ENCODE results near the gene CGB5. TPM values are rescaled to one million over a fixed set of nuclear protein-coding genes. Genes with fewer than 3 reads are reported as not detected.
"Not testable (repeated sequence)": the region's sequence is repeated elsewhere in the genome, so short reads cannot be mapped to it uniquely, and the experiment has no call there.

Gene CGB5
- total and polyA plus RNA-seq, 7 experiments from 2014 or later = not detected

GRCh38 chr19:49025599-49025998 lies 18.0 kb upstream of the CGB5 start:
- H3K9me3 Mint-ChIP-seq; CTCF ChIA-PET; H3K27me3 ChIP-seq (ENCODE audit: control insufficient read depth in 2 of 2, insufficient read depth in 2 of 2, low read length in 2 of 2); ATAC-seq; H3K9me3 ChIP-seq (ENCODE audit: control insufficient read depth in 2 of 3, low read length in 3 of 3); H3K4me3 ChIP-seq (ENCODE audit: low read length); intact Hi-C loops (cut with micrococcal nuclease); H3K36me3 ChIP-seq (ENCODE audit: control insufficient read depth in 2 of 3, insufficient read depth in 3 of 3, low read length in 3 of 3); H3K27ac ChIP-seq (ENCODE audit: low read depth, low read length); H3K27me3 Mint-ChIP-seq; H3K4me1 ChIP-seq (ENCODE audit: control insufficient read depth in 2 of 2, insufficient read depth in 2 of 2, low read length in 2 of 2); H3K27ac Mint-ChIP-seq; POLR2A ChIA-PET; H3K4me1 Mint-ChIP-seq; DNase-seq; H3K36me3 Mint-ChIP-seq; H3K4me3 Mint-ChIP-seq: not testable (repeated sequence)

GRCh38 chr19:49028686-49029085 lies 15.0 kb upstream of the CGB5 start:
- ATAC-seq; H3K27ac Mint-ChIP-seq; H3K4me3 ChIP-seq (ENCODE audit: low read length); H3K27ac ChIP-seq (ENCODE audit: low read depth, low read length); H3K36me3 ChIP-seq (ENCODE audit: control insufficient read depth in 2 of 3, insufficient read depth in 3 of 3, low read length in 3 of 3); H3K4me3 Mint-ChIP-seq; H3K9me3 ChIP-seq (ENCODE audit: control insufficient read depth in 2 of 3, low read length in 3 of 3); H3K36me3 Mint-ChIP-seq; H3K4me1 Mint-ChIP-seq; H3K9me3 Mint-ChIP-seq; H3K4me1 ChIP-seq (ENCODE audit: control insufficient read depth in 2 of 2, insufficient read depth in 2 of 2, low read length in 2 of 2); H3K27me3 ChIP-seq (ENCODE audit: control insufficient read depth in 2 of 2, insufficient read depth in 2 of 2, low read length in 2 of 2); DNase-seq; intact Hi-C loops (cut with micrococcal nuclease); POLR2A ChIA-PET; H3K27me3 Mint-ChIP-seq: not testable (repeated sequence)
- CTCF ChIA-PET = interaction anchor here (0.6 kb wide), 1 partner anchor 16 kb away, joined by 4 read pairs; no protein-coding TSS in a partner anchor

- ATAC-seq; H3K36me3 ChIP-seq (ENCODE audit: control insufficient read depth in 2 of 3, insufficient read depth in 3 of 3, low read length in 3 of 3); H3K9me3 ChIP-seq (ENCODE audit: control insufficient read depth in 2 of 3, low read length in 3 of 3); H3K27me3 ChIP-seq (ENCODE audit: control insufficient read depth in 2 of 2, insufficient read depth in 2 of 2, low read length in 2 of 2); H3K9me3 Mint-ChIP-seq; H3K4me1 Mint-ChIP-seq; H3K4me1 ChIP-seq (ENCODE audit: control insufficient read depth in 2 of 2, insufficient read depth in 2 of 2, low read length in 2 of 2); H3K27me3 Mint-ChIP-seq; H3K4me3 ChIP-seq (ENCODE audit: low read length); intact Hi-C loops (cut with micrococcal nuclease); H3K27ac Mint-ChIP-seq; H3K4me3 Mint-ChIP-seq; H3K36me3 Mint-ChIP-seq; DNase-seq; POLR2A ChIA-PET; H3K27ac ChIP-seq (ENCODE audit: low read depth, low read length): not testable (repeated sequence)
- CTCF ChIA-PET = interaction anchor here (0.6 kb wide), 1 partner anchor 742 kb away, joined by 8 read pairs; no protein-coding TSS in a partner anchor
Observed at GRCh38 chr19:49029749-49030148, 13.9 kb upstream of the CGB5 start.

GRCh38 chr19:49030323-49030722 lies 13.3 kb upstream of the CGB5 start:
- H3K4me3 Mint-ChIP-seq; H3K27ac ChIP-seq (ENCODE audit: low read depth, low read length); H3K27ac Mint-ChIP-seq; H3K36me3 Mint-ChIP-seq; H3K4me1 Mint-ChIP-seq; H3K27me3 Mint-ChIP-seq; intact Hi-C loops (cut with micrococcal nuclease); DNase-seq; H3K36me3 ChIP-seq (ENCODE audit: control insufficient read depth in 2 of 3, insufficient read depth in 3 of 3, low read length in 3 of 3); H3K9me3 ChIP-seq (ENCODE audit: control insufficient read depth in 2 of 3, low read length in 3 of 3); H3K4me3 ChIP-seq (ENCODE audit: low read length); POLR2A ChIA-PET; H3K27me3 ChIP-seq (ENCODE audit: control insufficient read depth in 2 of 2, insufficient read depth in 2 of 2, low read length in 2 of 2); H3K9me3 Mint-ChIP-seq; ATAC-seq; H3K4me1 ChIP-seq (ENCODE audit: control insufficient read depth in 2 of 2, insufficient read depth in 2 of 2, low read length in 2 of 2): not testable (repeated sequence)
- CTCF ChIA-PET = interaction anchor here (0.6 kb wide), 1 partner anchor 743 kb away, joined by 8 read pairs; no protein-coding TSS in a partner anchor

- H3K4me3 Mint-ChIP-seq; H3K4me1 ChIP-seq (ENCODE audit: control insufficient read depth in 2 of 2, insufficient read depth in 2 of 2, low read length in 2 of 2); CTCF ChIA-PET; H3K27me3 ChIP-seq (ENCODE audit: control insufficient read depth in 2 of 2, insufficient read depth in 2 of 2, low read length in 2 of 2); H3K9me3 Mint-ChIP-seq; H3K27me3 Mint-ChIP-seq; H3K4me3 ChIP-seq (ENCODE audit: low read length); H3K27ac ChIP-seq (ENCODE audit: low read depth, low read length); H3K36me3 Mint-ChIP-seq; intact Hi-C loops (cut with micrococcal nuclease); H3K9me3 ChIP-seq (ENCODE audit: control insufficient read depth in 2 of 3, low read length in 3 of 3); POLR2A ChIA-PET; H3K4me1 Mint-ChIP-seq; H3K36me3 ChIP-seq (ENCODE audit: control insufficient read depth in 2 of 3, insufficient read depth in 3 of 3, low read length in 3 of 3): not testable (repeated sequence)
- H3K27ac Mint-ChIP-seq = peak within 1 kb of the TSS in 1 of 9 donors; percentile 74
- ATAC-seq (peak; percentile 54), DNase-seq (peak in 7 of 9 donors; percentile 28 to 70 (median 40))
Observed at GRCh38 chr19:49031642-49032301, 11.9 kb upstream of the CGB5 start, which contains the start of gene CGB2. Gene CGB2, plus strand, starts transcription at chr19:49031890. Its CDS starts 206 bp downstream, at chr19:49032096.

DNA sequence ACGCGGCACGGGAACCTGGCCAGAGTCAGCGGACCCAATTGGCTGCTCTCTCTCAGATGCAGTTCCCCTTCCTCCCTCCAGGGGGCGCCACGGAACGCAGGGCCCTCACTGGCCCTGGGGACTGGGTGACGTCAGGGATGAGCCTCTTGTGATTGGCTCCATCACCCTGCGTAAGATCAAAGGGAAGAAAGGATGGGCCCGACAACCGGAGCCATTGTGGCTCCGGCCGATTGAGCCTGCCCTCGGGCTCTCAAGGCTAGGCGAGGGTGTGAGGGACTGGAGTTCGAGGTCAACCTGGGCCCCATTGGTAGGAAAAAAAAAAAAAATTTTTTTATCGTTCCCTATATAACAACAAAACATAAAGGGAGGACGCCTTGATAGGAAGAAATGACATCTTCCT lies 6.8 kb upstream of the CGB5 start, which contains the start of gene CGB1:
Gene CGB1, minus strand, starts transcription at position 81 of the 400 bp plus-strand sequence. CDS start 184 bp downstream, outside the sequence.
- H3K9me3 ChIP-seq (ENCODE audit: control insufficient read depth in 2 of 3, low read length in 3 of 3); H3K4me3 Mint-ChIP-seq; H3K36me3 Mint-ChIP-seq; ATAC-seq; H3K27me3 ChIP-seq (ENCODE audit: control insufficient read depth in 2 of 2, insufficient read depth in 2 of 2, low read length in 2 of 2); H3K4me3 ChIP-seq (ENCODE audit: low read length); H3K9me3 Mint-ChIP-seq; H3K4me1 Mint-ChIP-seq; POLR2A ChIA-PET; H3K36me3 ChIP-seq (ENCODE audit: control insufficient read depth in 2 of 3, insufficient read depth in 3 of 3, low read length in 3 of 3); H3K4me1 ChIP-seq (ENCODE audit: control insufficient read depth in 2 of 2, insufficient read depth in 2 of 2, low read length in 2 of 2); H3K27ac Mint-ChIP-seq; H3K27me3 Mint-ChIP-seq; intact Hi-C loops (cut with micrococcal nuclease); H3K27ac ChIP-seq (ENCODE audit: low read depth, low read length): not testable (repeated sequence)
- CTCF ChIA-PET = interaction anchor here (0.6 kb wide), 1 partner anchor 741 kb away, joined by 5 read pairs; no protein-coding TSS in a partner anchor
- DNase-seq = peak in 3 of 9 donors; percentile 23 to 51 (median 42)

- CTCF ChIA-PET, ATAC-seq: not testable (repeated sequence)
Observed at GRCh38 chr19:49038111-49038510, 5.5 kb upstream of the CGB5 start.

More at GRCh38 chr19:49038111-49038510, 5.5 kb upstream of the CGB5 start:
- H3K9me3 ChIP-seq (ENCODE audit: control insufficient read depth in 2 of 3, low read length in 3 of 3); H3K4me3 ChIP-seq (ENCODE audit: low read length); H3K27ac Mint-ChIP-seq; H3K4me3 Mint-ChIP-seq; H3K36me3 ChIP-seq (ENCODE audit: control insufficient read depth in 2 of 3, insufficient read depth in 3 of 3, low read length in 3 of 3); intact Hi-C loops (cut with micrococcal nuclease); H3K27me3 Mint-ChIP-seq; POLR2A ChIA-PET; H3K27ac ChIP-seq (ENCODE audit: low read depth, low read length); H3K36me3 Mint-ChIP-seq; H3K9me3 Mint-ChIP-seq; H3K4me1 ChIP-seq (ENCODE audit: control insufficient read depth in 2 of 2, insufficient read depth in 2 of 2, low read length in 2 of 2); H3K27me3 ChIP-seq (ENCODE audit: control insufficient read depth in 2 of 2, insufficient read depth in 2 of 2, low read length in 2 of 2); H3K4me1 Mint-ChIP-seq; DNase-seq: not testable (repeated sequence)

Measured in naive thymus-derived CD4-positive, alpha-beta T cell (primary cell).